HG02623 (cell line): Measurements from ENCODE around the gene NOSTRIN.
"Not testable (repeated sequence)": the region's sequence is repeated elsewhere in the genome, so short reads cannot be mapped to it uniquely, and the experiment has no call there.

ENCODE experiments used
- ATAC-seq: cut with Tn5 transposase; IDR thresholded peaks from one replicate; pipeline ENCODE4 v1.9.1; 2021; ENCODE audit warnings: moderate library complexity; ENCODE audit not compliant: unreplicated experiment

The NOSTRIN gene

DNA sequence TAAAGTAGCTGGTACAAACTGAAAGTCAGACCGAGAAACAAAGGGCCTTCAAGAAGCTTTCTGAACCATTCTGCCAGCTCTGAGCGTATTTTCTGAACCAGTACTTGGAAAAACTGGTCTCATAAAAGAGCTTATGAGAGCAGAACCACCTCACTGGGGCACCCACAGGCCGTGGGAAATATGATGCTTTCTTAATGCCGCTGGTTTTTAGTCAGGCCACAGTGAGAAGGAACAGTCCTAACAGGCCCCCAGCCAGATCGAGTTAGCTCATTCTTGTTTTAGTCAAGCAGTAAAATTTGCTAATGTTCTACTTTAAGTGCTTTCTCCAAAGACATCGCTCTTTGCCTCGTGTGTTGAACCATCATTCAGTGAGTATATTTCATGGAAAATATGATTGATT lies 12.7 kb upstream of the NOSTRIN start:
- no peak for ATAC-seq

DNA sequence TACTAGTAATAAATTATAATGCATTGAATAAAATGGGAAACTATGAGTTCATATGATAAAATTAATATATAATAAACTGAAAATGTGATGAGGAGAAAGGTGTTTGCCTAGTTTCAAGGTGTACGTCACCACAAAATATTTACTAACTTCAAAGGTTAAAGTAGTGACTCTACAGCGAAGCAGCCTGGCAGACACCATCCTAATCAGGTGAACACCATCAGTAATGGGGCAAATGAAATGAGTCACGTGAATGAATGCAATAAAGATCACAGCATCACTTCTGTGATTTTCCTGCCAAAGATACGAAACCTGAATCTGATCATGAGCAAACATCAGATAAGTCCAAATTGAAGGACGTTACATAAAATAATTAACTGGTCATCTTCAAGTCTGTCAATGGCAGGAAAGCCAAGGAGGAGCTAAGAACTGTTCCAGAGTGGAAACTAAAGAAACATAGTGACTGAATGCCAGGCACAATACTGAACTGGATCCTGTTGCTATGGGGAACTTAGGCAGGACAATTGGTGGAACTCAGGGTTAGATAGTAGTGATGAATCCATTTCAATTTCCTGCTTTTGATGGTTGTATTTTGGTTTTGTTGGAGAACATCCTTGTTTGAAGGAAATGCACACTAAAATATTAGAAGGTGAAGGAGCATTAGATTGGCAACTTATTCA lies 12.1 kb upstream of the NOSTRIN start:
- ATAC-seq = no peak

GRCh38 chr2:168791140-168791539 lies 11.3 kb upstream of the NOSTRIN start:
- ATAC-seq = not testable (repeated sequence)

DNA sequence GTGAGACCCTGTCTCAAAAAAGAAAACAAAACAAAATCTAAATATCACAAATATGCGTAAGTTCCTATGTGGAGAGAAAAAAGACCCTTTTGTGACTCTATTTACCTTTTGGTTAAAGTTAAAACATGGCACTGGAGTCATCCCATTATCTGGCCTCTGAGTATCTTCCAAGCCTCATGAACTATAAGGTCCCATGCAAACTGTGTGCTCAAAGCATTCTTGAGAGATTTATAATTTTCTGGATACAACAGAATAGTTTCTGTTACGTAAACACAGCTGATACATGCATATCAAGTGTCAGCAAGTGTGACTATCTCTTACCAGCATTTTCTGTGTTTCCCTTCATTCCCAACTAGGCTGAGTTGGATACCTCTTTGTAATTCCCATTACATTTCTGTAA lies 8.8 kb upstream of the NOSTRIN start:
- no peak for ATAC-seq

GRCh38 chr2:168794968-168795367 lies 7.5 kb upstream of the NOSTRIN start:
- no peak for ATAC-seq

GRCh38 chr2:168796090-168796577 lies 6.3 kb upstream of the NOSTRIN start:
- no peak for ATAC-seq

GRCh38 chr2:168796583-168797285 lies 5.7 kb upstream of the NOSTRIN start:
- ATAC-seq = no peak

GRCh38 chr2:168797286-168797655 lies 5.2 kb upstream of the NOSTRIN start:
- ATAC-seq = no peak

- no peak for ATAC-seq
Observed at GRCh38 chr2:168798076-168798887, 4.2 kb upstream of the NOSTRIN start.

DNA sequence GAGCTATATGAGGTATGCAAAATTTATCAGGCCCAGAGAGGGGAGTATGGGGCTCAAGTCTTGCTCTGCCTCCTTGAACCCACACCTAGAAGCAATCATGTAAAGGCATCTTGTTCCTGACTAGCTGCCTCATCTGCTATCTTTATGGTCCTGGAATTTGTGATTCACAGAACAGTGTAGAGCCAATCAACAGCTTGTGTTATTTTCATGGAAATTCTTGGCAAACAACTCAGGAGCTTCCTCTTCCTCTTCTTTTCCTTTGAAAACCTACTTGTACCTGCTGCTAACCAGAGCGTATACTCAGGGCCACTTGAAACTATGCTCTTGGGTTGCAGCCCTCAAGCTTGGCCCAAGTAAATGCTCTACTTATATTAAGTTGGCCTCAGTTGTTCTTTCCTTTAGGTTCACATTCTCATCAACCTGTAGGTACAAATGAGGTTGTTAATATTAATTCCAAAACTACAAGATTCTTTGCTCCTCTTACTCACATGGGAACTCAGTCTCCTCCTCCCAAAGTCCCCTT lies 3.5 kb upstream of the NOSTRIN start:
- ATAC-seq = no peak

- no peak for ATAC-seq
Observed at GRCh38 chr2:168801471-168801870, 966 bp upstream of the NOSTRIN start.

DNA sequence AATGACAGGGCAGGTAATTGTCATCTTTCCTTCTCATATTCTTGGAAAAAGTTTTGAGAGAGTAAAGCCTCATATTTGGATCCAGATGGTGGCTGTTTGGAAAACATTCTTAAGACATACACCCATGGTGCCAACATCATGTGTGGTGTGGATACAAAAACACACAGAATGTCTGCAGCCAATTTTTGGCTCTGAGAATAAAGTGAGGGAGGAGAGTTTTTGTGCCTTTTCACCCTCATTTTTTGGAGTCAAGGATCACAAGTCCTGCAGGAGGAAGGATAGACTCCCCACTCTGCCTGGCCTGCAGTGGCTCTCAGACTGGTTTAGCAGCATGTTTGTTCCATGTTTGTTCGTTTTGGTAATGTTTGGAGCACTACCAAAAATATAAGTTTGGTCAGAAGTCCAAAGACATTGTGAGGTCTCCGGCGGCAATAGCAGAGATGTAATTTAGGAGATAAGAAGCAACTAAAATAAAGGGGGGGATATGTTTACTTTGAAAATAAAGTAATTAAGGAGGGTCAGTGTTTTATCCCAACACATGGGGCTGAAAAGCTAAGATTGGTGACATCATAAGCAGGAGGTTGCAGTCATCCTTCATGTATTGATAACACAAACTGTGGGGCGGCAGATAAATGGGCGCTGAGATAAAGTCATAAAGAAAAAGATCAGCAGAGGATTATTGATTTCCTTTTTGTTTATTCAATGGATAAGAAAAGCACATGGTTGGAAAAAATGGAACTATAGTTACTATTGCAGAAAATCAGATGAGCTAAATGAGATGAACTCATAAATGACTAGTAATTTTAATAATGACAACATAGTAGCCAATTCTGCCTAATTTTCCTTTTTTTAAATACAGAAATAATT lies 655 bp downstream of the NOSTRIN start:
- no peak for ATAC-seq

DNA sequence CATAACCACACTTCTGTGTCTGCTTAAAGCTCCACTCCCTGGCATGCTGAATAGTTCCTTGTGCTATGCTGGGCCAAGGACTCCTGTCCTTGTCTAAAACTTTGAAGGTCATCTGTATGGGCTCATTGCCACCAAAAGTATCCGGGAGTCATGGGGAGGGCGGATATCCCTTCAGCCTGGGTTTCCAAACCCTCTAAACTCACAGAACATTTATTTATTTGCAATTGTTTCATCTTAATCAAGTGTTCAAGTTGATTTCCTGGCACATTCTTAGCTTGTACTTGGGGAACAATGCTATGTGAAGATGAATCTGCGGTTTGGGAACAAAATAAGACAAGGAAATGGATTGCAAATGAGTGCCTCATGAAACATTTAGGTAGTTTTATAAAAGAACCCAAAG lies 1.8 kb downstream of the NOSTRIN start:
- ATAC-seq = no peak

DNA sequence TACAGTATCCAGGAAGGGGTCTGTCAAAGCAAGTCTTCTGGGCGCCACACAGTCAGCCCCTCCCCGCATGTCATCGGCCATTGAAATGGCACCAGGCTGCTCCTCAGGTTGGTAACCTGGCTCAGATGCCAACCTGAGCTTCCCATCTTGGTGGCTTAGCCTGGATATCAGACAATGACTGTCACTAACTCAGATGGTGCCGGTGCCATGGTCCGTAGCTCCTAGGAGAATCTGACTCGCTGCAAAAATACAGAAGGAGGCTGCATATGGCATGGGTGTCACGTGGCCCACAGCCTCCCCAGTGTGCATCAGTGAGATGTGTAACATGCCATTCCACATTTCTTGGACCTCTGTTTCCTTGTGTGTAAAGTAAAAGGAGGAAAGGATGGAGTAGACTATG lies 3.2 kb downstream of the NOSTRIN start:
- no peak for ATAC-seq

DNA sequence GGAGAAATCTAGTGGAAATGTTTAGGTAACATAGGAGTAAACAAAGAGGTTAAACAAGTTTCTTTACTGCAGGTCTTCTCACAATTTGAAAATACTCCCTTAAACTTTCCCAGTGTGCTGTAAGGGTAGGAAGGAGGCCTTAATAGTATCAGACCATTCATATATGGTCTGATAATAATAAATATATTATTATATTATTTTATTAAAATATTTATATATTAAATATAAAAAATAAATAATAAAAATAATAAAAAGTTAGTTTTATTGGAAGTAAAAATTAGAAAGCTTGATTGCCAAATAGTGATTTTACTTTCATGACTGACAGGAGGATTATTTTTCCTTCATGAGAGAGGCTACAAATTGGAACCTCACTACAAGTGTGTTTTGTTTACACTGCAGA lies 7.1 kb downstream of the NOSTRIN start:
- ATAC-seq = no peak

DNA sequence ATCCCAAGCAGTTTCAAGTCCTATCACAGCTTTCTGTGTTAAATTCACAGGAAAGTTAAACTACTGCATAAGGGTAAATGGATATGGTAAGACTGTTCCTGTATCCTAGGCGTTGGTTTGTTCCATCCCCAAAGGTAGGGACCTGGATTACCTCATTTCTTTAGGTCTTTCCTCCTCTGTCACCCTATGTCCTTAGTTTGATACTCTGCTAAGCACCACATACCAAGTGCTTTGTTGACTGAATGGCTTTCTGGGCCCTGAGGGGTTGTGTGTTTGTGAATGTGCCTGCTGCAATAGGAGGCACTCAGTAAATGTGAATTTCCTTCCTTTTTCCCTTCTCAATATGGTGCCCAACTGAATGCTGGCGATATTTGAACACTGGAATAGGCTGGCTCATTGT lies 7.8 kb downstream of the NOSTRIN start:
- ATAC-seq = no peak

- no peak for ATAC-seq
Observed at GRCh38 chr2:168811696-168812095, 9.3 kb downstream of the NOSTRIN start.

GRCh38 chr2:168814046-168814445 lies 11.6 kb downstream of the NOSTRIN start:
- no peak for ATAC-seq

DNA sequence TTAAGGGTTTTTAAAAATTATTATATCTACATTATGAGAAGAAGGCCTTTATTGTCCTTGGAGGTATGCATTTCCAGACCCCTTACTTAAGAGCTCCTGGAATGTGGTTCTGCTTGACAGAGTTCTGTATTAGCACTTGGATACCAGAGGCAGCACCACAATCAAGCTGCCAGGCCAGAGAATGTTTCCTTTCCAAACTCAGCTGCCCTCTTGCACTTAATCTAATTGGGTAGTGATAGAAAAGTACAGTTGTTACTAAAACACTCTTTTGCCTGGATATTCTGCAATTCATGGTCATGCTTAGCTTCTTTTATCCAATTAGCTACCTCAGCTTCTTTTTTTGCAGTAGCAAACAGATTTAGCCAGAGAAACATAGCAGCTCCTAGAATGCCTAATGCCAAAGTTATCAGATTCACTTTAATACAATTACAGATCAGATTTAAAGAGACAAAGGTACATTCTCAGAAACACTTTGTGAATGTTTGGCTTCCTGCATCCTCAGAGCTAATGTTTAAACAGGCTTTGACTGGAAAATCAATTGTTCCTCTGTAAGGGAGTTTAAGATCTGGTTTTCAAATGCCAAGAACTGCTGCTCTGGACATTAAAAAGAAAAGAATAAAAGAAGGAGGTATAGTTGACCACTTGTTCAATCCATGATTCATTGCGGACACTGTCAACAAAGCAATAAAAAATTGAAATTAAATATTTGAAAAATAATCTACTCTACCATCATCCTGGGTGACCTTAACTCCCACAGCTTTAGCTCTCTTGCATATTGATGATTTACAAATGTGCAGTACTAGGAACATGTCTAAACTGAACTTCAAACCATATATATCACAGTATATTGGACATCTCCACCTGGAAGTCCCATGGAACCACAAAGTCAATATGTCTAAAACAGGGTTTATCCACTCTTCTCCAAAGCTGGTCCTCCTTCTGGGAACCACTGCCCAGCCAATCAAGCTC lies 12.8 kb downstream of the NOSTRIN start:
- no peak for ATAC-seq
